Hypothalamus (tissue), 51 donors: ENCODE results near the gene CMTM1.
A peak's percentile ranks its signal among the peaks of the same experiment; 100 is the strongest.
"Not testable (repeated sequence)": the region's sequence is repeated elsewhere in the genome, so short reads cannot be mapped to it uniquely, and the experiment has no call there.

Source experiments
- DNase-seq, 51 donors: peaks; one replicate each; lab custom pipeline; 2025; lab: John Stamatoyannopoulos, UW

The CMTM1 gene

GRCh38 chr16:66587881-66588600, 21.8 kb downstream of the CMTM1 start:
- peak in 2 of 51 donors; percentile 4 to 8 for DNase-seq

- peak in 14 of 51 donors; percentile 3 to 41 (median 23) for DNase-seq
Measured at GRCh38 chr16:66588981-66589713, 22.9 kb downstream of the CMTM1 start.

GRCh38 chr16:66590322-66590721, 24.1 kb downstream of the CMTM1 start:
- no peak for DNase-seq

- DNase-seq = no peak
Measured at GRCh38 chr16:66591018-66591417, 24.8 kb downstream of the CMTM1 start.

GRCh38 chr16:66592241-66592640, 26.0 kb downstream of the CMTM1 start:
- no peak for DNase-seq

GRCh38 chr16:66592814-66593213, 26.6 kb downstream of the CMTM1 start:
- DNase-seq = no peak

- DNase-seq = no peak
Measured at GRCh38 chr16:66594739-66595138, 28.5 kb downstream of the CMTM1 start.

- not testable (repeated sequence) for DNase-seq
Measured at GRCh38 chr16:66596559-66596958, 30.3 kb downstream of the CMTM1 start.

GRCh38 chr16:66596986-66597848, 31.0 kb downstream of the CMTM1 start:
- DNase-seq = no peak

- no peak for DNase-seq
Measured at GRCh38 chr16:66598111-66598510, 31.9 kb downstream of the CMTM1 start.

GRCh38 chr16:66599726-66600125, 33.5 kb downstream of the CMTM1 start:
- no peak for DNase-seq

- DNase-seq = no peak
Measured at GRCh38 chr16:66600477-66600876, 34.2 kb downstream of the CMTM1 start.

GRCh38 chr16:66601471-66601870, 35.2 kb downstream of the CMTM1 start:
- DNase-seq = no peak

GRCh38 chr16:66603537-66604375, 37.5 kb downstream of the CMTM1 start:
- peak in 25 of 51 donors; percentile 21 to 60 (median 40) for DNase-seq

GRCh38 chr16:66604376-66605176, 38.3 kb downstream of the CMTM1 start, which contains the start of gene CMTM3:
Gene CMTM3 (plus strand): TSS chr16:66604704. CDS start chr16:66604806, 102 bp downstream.
- DNase-seq = peak in 21 of 51 donors; percentile 11 to 63 (median 46)

GRCh38 chr16:66605177-66605978, 39.1 kb downstream of the CMTM1 start:
- peak in 9 of 51 donors; percentile 19 to 66 (median 41) for DNase-seq

GRCh38 chr16:66605979-66606751, 39.9 kb downstream of the CMTM1 start:
- peak in 3 of 51 donors; percentile 3 to 17 (median 15) for DNase-seq
